Memory B cell (primary cell): ENCODE data around the gene SLC13A3.
A peak's percentile ranks its signal among the peaks of the same experiment; 100 is the strongest.

ENCODE experiments used
- ATAC-seq: fragments of 150-1000 bp; cut with Tn5 transposase; 2 replicates; pipeline ENCODE4 v1.10.0; 2021; ENCODE audit warnings: low read depth, mild to moderate bottlenecking, moderate library complexity
- DNase-seq, 2 donors: peaks; one replicate each; pipeline ENCODE4 v3.0.0; 2022; ENCODE audit warnings: low spot score in 2 of 2
- H3K27ac Mint-ChIP-seq: one replicate; pipeline ENCODE4 v1.8.0; 2022; ENCODE audit warnings: mild to moderate bottlenecking, moderate library complexity, mixed read lengths
- H3K27me3 Mint-ChIP-seq: one replicate; pipeline ENCODE4 v1.8.0; 2022; ENCODE audit warnings: mixed read lengths
- H3K36me3 Mint-ChIP-seq: one replicate; pipeline ENCODE4 v1.8.0; 2022; ENCODE audit warnings: mild to moderate bottlenecking, mixed read lengths
- H3K4me1 Mint-ChIP-seq: one replicate; pipeline ENCODE4 v1.8.0; 2022; ENCODE audit warnings: mixed read lengths
- H3K4me3 Mint-ChIP-seq: one replicate; pipeline ENCODE4 v1.8.0; 2022; ENCODE audit warnings: mild to moderate bottlenecking, moderate library complexity, mixed read lengths
- H3K9me3 Mint-ChIP-seq: one replicate; pipeline ENCODE4 v1.8.0; 2022; ENCODE audit warnings: mixed read lengths

SLC13A3 gene

DNA sequence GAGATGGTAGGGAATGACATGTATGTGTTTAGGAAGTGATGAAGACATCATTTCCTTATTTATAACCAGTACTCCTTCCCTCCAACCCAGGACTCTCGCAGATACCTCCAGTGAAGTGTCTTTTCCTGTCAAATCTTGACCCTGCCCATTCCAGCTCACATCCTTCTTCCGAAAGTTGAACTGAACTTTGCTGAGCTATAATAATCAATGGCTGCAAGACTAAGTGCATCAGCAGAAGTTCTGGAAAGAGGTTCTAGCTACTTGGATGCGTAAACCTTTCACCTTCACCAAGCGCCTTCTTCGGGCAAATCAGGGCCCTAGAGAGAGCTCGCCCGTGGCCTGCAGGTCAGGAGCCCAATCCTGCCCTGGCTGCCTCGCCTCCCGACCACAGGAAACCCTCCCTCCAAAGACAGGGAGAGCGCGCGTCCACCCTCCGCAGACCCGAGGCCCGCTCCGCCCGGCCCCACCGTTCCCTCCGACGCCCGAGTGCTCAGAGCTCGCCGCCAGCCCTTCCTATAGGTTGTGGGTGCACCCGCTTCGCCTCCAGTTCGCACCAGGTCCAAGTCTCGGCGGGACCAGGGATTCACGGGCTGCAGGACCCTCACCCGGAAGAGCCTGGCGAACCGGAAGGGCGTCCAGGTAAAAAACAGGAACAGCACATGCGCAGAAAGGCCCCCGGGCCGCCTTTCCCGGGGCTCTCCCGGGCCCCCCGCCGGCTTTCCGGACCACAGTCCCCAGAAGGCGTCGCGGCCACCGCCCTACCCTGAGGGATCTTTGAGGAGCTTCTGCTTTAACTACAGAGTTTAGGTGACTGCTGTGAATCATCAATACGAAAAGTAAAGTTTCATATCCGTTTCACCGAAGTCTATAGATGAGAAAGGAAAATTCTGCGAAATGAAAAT lies 138.1 kb downstream of the SLC13A3 start, which contains the start of gene ZNF334:
TSS of gene ZNF334 (minus strand) at position 617 of the 902 bp plus-strand sequence. CDS start 1,457 bp downstream, outside the sequence.
- Mint-ChIP-seq H3K4me3 (peak within 1 kb of the TSS; percentile 76), H3K27me3 (peaks cover 13% of the 10 kb centered on the region), H3K36me3 (peaks cover 2% of the 10 kb centered on the region), H3K9me3 (peaks cover 3% of the 10 kb centered on the region), H3K4me1 (peaks cover 6% of the 10 kb centered on the region), H3K27ac (no peak within 1 kb of the TSS)
- no peak for DNase-seq
- peak; percentile 62 for ATAC-seq

DNA sequence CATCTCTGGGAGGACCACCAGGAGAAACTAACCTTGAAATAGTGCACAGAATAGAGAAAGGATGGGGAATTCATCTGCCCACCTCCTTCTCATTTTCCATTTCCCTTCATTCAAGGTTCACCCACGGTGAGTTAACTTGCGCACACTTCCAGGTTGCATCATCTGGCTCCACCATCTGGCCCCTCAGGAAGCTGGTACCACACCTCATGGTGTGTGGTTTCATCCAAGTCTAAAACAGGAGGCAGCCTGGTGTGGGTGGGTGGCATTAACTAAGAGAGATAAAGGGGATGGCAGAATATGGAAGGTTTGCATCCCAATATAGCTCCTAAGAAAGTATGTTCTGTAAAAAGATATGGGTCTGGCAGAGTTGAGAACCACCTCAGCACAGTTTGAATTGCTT lies 141.7 kb downstream of the SLC13A3 start:
- Mint-ChIP-seq H3K27ac (no peak overlapping the region), H3K4me3 (no peak overlapping the region), H3K4me1 (peaks cover 6% of the 10 kb centered on the region), H3K36me3 (peaks cover 2% of the 10 kb centered on the region), H3K9me3 (peaks cover 3% of the 10 kb centered on the region), H3K27me3 (peaks cover 25% of the 10 kb centered on the region)
- no peak for DNase-seq
- ATAC-seq: no peak
